SK-N-SH treated with all-trans-retinoic acid at 6 μM for 48 hours (cell line): ENCODE measurements around the gene PRPH2.

ENCODE experiments used
- BACH2 ChIP-seq: fragments of 250-450 bp; sonication (Bioruptor Pico); IDR thresholded peaks from 2 replicates; pipeline ENCODE4 v1.9.0; 2021; ENCODE audit warnings: mild to moderate bottlenecking, borderline replicate concordance
- ESRRG ChIP-seq: fragments of 250-450 bp; sonication (Bioruptor Pico); IDR thresholded peaks from 2 replicates; pipeline ENCODE4 v1.6.1; 2021; ENCODE audit warnings: mild to moderate bottlenecking
- GLIS3 ChIP-seq: fragments of 250-450 bp; sonication (Bioruptor Pico); IDR thresholded peaks from 2 replicates; pipeline ENCODE4 v1.5.0; 2020; ENCODE audit warnings: mild to moderate bottlenecking, moderate library complexity
- TCF4 ChIP-seq: fragments of 250-450 bp; sonication (Bioruptor Pico); IDR thresholded peaks from 2 replicates; pipeline ENCODE4 v1.8.0; 2021; ENCODE audit warnings: mild to moderate bottlenecking, moderate library complexity, borderline replicate concordance
- TOX ChIP-seq: fragments of 250-450 bp; sonication (Bioruptor Pico); IDR thresholded peaks from 2 replicates; pipeline ENCODE4 v1.8.0; 2021; ENCODE audit warnings: mild to moderate bottlenecking, moderate library complexity, borderline replicate concordance
- ZC3H10 ChIP-seq: fragments of 250-450 bp; sonication (Bioruptor Pico); IDR thresholded peaks from 2 replicates; pipeline ENCODE4 v1.5.1; 2021; ENCODE audit warnings: mild to moderate bottlenecking, moderate library complexity
- ZFP3 ChIP-seq: fragments of 250-450 bp; sonication (Bioruptor Pico); IDR thresholded peaks from 2 replicates; pipeline ENCODE4 v1.5.0; 2020; ENCODE audit warnings: mild to moderate bottlenecking, moderate library complexity
- ZFP30 ChIP-seq: fragments of 450-650 bp; formaldehyde crosslinking; IDR thresholded peaks from 2 replicates; pipeline ENCODE4 v1.5.0; 2022; ENCODE audit warnings: mild to moderate bottlenecking, moderate library complexity
- ZNF565 ChIP-seq: fragments of 450-650 bp; formaldehyde crosslinking; conservative IDR thresholded peaks from 2 replicates; pipeline ENCODE4 v1.5.0; 2020; ENCODE audit warnings: low read depth, mild to moderate bottlenecking, moderate library complexity
- ZNF8 ChIP-seq: fragments of 450-650 bp; formaldehyde crosslinking; IDR thresholded peaks from 2 replicates; pipeline ENCODE4 v1.5.0; 2020; ENCODE audit warnings: mild to moderate bottlenecking, moderate library complexity
- TF ChIP-seq, protein P1 (sequence below): fragments of 250-450 bp; sonication (Bioruptor Pico); IDR thresholded peaks from 2 replicates; pipeline ENCODE4 v1.8.0; 2021; ENCODE audit warnings: low read depth, mild to moderate bottlenecking, moderate library complexity, borderline replicate concordance

DNA sequence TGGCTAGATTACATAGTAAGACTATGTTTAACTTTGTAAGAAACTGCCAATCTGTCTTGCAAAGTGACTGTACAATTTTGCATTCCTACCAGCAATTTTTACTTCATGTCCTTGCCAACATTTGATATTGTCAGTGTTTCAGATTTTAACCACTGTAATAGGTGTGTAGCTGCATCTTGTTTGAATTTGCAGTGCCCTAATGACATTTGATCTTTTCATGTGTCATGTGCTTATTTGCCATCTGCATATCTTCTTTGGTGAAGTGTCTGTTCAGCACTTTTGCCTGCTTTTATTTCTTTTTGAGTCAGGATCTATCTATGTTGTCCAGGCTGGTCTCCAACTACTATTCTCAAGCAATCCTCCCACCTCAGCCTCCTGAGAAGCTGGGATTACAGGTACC, 2.4 kb upstream of the PRPH2 start:
- TF ChIP-seq ESRRG (CRISPR knock-in tag), result no peak
- TF ChIP-seq, protein P1, sequence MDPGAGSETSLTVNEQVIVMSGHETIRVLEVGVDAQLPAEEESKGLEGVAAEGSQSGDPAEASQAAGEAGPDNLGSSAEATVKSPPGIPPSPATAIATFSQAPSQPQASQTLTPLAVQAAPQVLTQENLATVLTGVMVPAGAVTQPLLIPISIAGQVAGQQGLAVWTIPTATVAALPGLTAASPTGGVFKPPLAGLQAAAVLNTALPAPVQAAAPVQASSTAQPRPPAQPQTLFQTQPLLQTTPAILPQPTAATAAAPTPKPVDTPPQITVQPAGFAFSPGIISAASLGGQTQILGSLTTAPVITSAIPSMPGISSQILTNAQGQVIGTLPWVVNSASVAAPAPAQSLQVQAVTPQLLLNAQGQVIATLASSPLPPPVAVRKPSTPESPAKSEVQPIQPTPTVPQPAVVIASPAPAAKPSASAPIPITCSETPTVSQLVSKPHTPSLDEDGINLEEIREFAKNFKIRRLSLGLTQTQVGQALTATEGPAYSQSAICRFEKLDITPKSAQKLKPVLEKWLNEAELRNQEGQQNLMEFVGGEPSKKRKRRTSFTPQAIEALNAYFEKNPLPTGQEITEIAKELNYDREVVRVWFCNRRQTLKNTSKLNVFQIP (CRISPR knock-in tag), result no peak
- no peak for TF ChIP-seq ZC3H10
- no peak for TF ChIP-seq ZFP3 (CRISPR knock-in tag)
- no peak for TF ChIP-seq ZNF565 (CRISPR knock-in tag)
- no peak for TF ChIP-seq TCF4 (CRISPR knock-in tag)
- TF ChIP-seq ZNF8 (CRISPR knock-in tag), result no peak
- no peak for TF ChIP-seq BACH2 (CRISPR knock-in tag)
- no peak for TF ChIP-seq GLIS3
- no peak for TF ChIP-seq TOX (CRISPR knock-in tag)
- TF ChIP-seq ZFP30 (CRISPR knock-in tag), result no peak
